ENCODE data around the gene TCAIM.

GRCh38 chr3:44392489-44392888, 53.9 kb downstream of the TCAIM start:
- TF ChIP-seq ZNF248 (tag by site-specific recombination; IDR thresholded peaks at IDR 0.05) (no peak), CTCF (tag by site-specific recombination; IDR thresholded peaks at IDR 0.05) (no peak), ZNF223 (tag by site-specific recombination; IDR thresholded peaks at IDR 0.05) (no peak), ZNF776 (tag by site-specific recombination; IDR thresholded peaks at IDR 0.05; ENCODE audit: borderline replicate concordance) (no peak), REST (tag by site-specific recombination; IDR thresholded peaks at IDR 0.05) (no peak), ZNF157 (tag by site-specific recombination; IDR thresholded peaks at IDR 0.05) (no peak), ZNF561 (tag by site-specific recombination; IDR thresholded peaks at IDR 0.05; ENCODE audit: borderline replicate concordance) (no peak)

All from HEK293 (cell line).